Measurements from ENCODE around the gene ARMH3.

ARMH3 gene

GRCh38 chr10:101834341-101834740 is 221.6 kb downstream of the ARMH3 start:
- no peak for TF ChIP-seq CTCF (IDR thresholded peaks at IDR 0.05; ENCODE audit: extremely low read depth, insufficient read depth, missing control alignments)
- DNase-seq (ENCODE audit: low spot score): no peak
- in situ Hi-C loops (cut with MboI; ENCODE audit: low pct_unique_long_range_greater_than_20kb, low sequenced_read_pairs, unreplicated experiment): no loop called here

GRCh38 chr10:101833466-101833865 is 222.5 kb downstream of the ARMH3 start:
- no peak for DNase-seq (ENCODE audit: low spot score)
- in situ Hi-C loops (cut with MboI; ENCODE audit: low pct_unique_long_range_greater_than_20kb, low sequenced_read_pairs, unreplicated experiment): no loop called here
- no peak for TF ChIP-seq CTCF (IDR thresholded peaks at IDR 0.05; ENCODE audit: extremely low read depth, insufficient read depth, missing control alignments)

- in situ Hi-C loops (cut with MboI; ENCODE audit: low pct_unique_long_range_greater_than_20kb, low sequenced_read_pairs, unreplicated experiment): no loop called here
- no peak for TF ChIP-seq CTCF (IDR thresholded peaks at IDR 0.05; ENCODE audit: extremely low read depth, insufficient read depth, missing control alignments)
- DNase-seq (ENCODE audit: low spot score): no peak
Observed at GRCh38 chr10:101832325-101832771, 223.6 kb downstream of the ARMH3 start.

- no peak for TF ChIP-seq CTCF (IDR thresholded peaks at IDR 0.05; ENCODE audit: extremely low read depth, insufficient read depth, missing control alignments)
- DNase-seq (ENCODE audit: low spot score): no peak
- in situ Hi-C loops (cut with MboI; ENCODE audit: low pct_unique_long_range_greater_than_20kb, low sequenced_read_pairs, unreplicated experiment): no loop called here
Observed at GRCh38 chr10:101831169-101831811, 224.7 kb downstream of the ARMH3 start.

DNA sequence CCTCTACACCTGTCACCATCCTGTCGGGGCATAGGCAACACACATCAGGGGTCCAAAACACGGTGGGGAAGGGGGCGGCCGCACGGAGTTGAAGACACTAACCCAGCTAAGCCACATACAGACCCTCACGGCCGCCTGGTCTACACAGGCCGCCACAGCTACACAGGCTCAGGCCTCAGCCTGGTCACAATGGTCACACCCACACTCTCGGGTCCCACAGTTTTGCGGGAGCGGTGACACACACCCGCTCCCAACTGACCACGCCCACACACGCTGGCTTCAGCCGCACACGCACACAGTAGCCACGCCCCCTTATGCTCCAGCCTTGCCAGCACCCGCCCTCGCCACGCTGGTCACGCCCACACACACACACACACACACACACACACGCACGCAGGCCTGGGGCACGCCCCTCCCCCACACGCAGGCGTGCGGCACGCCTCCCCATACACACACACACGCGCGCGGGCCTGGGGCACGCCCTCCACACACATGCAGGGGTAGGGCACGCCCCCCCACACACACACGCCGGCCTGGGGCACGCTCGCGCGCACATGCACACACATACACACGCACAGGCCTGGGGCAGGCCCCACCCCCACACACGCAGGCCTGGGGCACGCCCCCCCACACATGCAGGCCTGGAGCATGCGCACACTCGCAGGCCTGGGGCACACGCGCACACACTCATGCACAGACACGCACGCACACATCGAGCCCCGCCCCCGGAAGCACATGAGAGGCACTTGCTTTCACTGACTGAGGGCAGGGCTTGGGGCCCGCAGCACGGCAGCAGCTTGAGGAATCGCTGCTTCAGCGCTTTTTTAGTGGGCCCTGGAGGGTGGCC is 225.4 kb downstream of the ARMH3 start:
- no peak for TF ChIP-seq CTCF (IDR thresholded peaks at IDR 0.05; ENCODE audit: extremely low read depth, insufficient read depth, missing control alignments)
- DNase-seq (ENCODE audit: low spot score): peak; percentile 92
- in situ Hi-C loops (cut with MboI; ENCODE audit: low pct_unique_long_range_greater_than_20kb, low sequenced_read_pairs, unreplicated experiment): no loop called here

GRCh38 chr10:101829561-101830315 is 226.2 kb downstream of the ARMH3 start:
- DNase-seq (ENCODE audit: low spot score): peak; percentile 94
- no peak for TF ChIP-seq CTCF (IDR thresholded peaks at IDR 0.05; ENCODE audit: extremely low read depth, insufficient read depth, missing control alignments)
- in situ Hi-C loops (cut with MboI; ENCODE audit: low pct_unique_long_range_greater_than_20kb, low sequenced_read_pairs, unreplicated experiment): no loop called here
